ENCODE results near the gene CRIM1. TPM values are rescaled to one million over a fixed set of nuclear protein-coding genes. Genes with fewer than 3 reads are reported as not detected.

The CRIM1 gene
- total and polyA plus RNA-seq, 4 donors: 2.2 to 22.1 (median 9.6) TPM

DNA sequence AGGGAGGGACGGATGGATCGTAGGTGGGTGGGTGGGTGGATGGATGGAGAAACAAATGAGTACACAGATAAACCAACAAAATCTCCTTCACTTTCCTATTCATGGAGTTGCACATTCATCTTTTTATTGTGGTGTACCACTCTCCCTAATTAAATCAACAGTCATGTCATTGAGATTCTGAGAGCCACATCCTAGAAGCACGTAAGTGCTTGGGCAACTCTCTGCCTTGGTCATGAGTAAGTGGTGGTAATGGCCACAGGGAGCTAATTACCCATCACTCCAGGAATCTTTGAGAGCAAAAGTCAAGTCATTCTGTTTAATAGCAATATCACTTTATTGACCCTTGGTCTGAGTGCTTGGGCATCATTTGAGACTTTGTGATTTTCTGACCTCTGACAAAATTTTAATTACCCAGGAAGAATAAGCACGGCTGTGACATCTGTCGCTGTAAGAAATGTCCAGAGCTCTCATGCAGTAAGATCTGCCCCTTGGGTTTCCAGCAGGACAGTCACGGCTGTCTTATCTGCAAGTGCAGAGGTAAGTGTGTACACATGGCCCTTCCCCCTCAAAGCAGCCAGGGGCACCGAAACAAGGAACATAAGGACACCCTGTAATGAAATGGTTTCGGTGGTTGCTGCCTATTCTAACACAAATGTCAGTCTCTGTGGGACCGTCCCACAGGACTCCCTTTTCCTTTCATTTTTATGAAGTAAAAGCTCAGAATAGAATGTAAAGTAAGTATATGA lies 156.5 kb downstream of the CRIM1 start:
- Histone ChIP-seq H3K9ac (ENCODE audit: low read depth in 1 of 2, low read length in 2 of 2) (no peak overlapping the region), H3K36me3 (ENCODE audit: control insufficient read depth in 4 of 4, insufficient read depth in 3 of 4, low read depth in 1 of 4, low read length in 3 of 4) (no peaks in the 10 kb centered on the region), H3K4me1 (ENCODE audit: control insufficient read depth in 4 of 4, insufficient read depth in 4 of 4, low read length in 3 of 4) (no peaks in the 10 kb centered on the region), H3K27ac (ENCODE audit: low read depth in 1 of 2, low read length in 2 of 2) (no peak overlapping the region), H3K27me3 (ENCODE audit: control insufficient read depth in 4 of 4, insufficient read depth in 4 of 4, low read length in 3 of 4) (no peaks in the 10 kb centered on the region), H3K4me3 (ENCODE audit: low read depth in 1 of 3, low read length in 3 of 3) (no peak overlapping the region), H3K9me3 (ENCODE audit: control insufficient read depth in 4 of 4, low read length in 3 of 4) (no peaks in the 10 kb centered on the region)
- 78% methylated on average over 9 of the region's 9 CpGs for WGBS
- no peak for DNase-seq (ENCODE audit: low spot score)
- TF ChIP-seq FOXA2 (IDR thresholded peaks at IDR 0.05) (no peak), HNF4G (IDR thresholded peaks at IDR 0.05) (no peak), FOXA1 (IDR thresholded peaks at IDR 0.05) (no peak), HNF4A (conservative IDR thresholded peaks at IDR 0.05) (no peak), RAD21 (IDR thresholded peaks at IDR 0.05) (no peak)
- TF ChIP-seq, protein P1, sequence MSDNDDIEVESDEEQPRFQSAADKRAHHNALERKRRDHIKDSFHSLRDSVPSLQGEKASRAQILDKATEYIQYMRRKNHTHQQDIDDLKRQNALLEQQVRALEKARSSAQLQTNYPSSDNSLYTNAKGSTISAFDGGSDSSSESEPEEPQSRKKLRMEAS (IDR thresholded peaks at IDR 0.05): no peak

DNA sequence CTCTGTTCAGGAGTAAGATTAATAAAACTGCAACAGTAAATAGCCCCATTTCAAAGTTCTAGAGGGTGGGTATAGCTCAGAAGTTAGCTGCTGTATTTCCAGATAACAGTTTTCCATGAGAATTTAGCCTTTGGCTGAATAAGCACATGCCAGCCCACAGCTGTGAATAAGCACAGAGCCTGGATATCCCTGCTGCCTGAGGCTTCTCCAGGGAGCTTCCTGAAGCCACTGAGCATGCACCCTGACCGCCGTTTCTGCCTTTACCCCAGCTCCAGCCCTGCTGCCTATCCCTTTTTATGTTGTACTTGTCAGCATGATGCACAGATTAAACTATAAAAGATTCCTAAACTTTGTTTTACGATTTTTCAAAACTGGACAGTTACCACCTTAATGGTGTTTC lies 157.1 kb downstream of the CRIM1 start:
- H3K9me3 ChIP-seq (ENCODE audit: control insufficient read depth in 4 of 4, low read length in 3 of 4): no peaks in the 10 kb centered on the region
- TF ChIP-seq, protein P2, sequence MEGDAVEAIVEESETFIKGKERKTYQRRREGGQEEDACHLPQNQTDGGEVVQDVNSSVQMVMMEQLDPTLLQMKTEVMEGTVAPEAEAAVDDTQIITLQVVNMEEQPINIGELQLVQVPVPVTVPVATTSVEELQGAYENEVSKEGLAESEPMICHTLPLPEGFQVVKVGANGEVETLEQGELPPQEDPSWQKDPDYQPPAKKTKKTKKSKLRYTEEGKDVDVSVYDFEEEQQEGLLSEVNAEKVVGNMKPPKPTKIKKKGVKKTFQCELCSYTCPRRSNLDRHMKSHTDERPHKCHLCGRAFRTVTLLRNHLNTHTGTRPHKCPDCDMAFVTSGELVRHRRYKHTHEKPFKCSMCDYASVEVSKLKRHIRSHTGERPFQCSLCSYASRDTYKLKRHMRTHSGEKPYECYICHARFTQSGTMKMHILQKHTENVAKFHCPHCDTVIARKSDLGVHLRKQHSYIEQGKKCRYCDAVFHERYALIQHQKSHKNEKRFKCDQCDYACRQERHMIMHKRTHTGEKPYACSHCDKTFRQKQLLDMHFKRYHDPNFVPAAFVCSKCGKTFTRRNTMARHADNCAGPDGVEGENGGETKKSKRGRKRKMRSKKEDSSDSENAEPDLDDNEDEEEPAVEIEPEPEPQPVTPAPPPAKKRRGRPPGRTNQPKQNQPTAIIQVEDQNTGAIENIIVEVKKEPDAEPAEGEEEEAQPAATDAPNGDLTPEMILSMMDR (IDR thresholded peaks at IDR 0.05; ENCODE audit: low read depth, low read length, missing input control): no peak
- TF ChIP-seq FOXA1 (IDR thresholded peaks at IDR 0.05): no peak
- TF ChIP-seq YY1 (IDR thresholded peaks at IDR 0.05): no peak
- TF ChIP-seq, protein P1 (IDR thresholded peaks at IDR 0.05): no peak
- no peak for TF ChIP-seq FOXA2 (IDR thresholded peaks at IDR 0.05)
- TF ChIP-seq, protein P3, sequence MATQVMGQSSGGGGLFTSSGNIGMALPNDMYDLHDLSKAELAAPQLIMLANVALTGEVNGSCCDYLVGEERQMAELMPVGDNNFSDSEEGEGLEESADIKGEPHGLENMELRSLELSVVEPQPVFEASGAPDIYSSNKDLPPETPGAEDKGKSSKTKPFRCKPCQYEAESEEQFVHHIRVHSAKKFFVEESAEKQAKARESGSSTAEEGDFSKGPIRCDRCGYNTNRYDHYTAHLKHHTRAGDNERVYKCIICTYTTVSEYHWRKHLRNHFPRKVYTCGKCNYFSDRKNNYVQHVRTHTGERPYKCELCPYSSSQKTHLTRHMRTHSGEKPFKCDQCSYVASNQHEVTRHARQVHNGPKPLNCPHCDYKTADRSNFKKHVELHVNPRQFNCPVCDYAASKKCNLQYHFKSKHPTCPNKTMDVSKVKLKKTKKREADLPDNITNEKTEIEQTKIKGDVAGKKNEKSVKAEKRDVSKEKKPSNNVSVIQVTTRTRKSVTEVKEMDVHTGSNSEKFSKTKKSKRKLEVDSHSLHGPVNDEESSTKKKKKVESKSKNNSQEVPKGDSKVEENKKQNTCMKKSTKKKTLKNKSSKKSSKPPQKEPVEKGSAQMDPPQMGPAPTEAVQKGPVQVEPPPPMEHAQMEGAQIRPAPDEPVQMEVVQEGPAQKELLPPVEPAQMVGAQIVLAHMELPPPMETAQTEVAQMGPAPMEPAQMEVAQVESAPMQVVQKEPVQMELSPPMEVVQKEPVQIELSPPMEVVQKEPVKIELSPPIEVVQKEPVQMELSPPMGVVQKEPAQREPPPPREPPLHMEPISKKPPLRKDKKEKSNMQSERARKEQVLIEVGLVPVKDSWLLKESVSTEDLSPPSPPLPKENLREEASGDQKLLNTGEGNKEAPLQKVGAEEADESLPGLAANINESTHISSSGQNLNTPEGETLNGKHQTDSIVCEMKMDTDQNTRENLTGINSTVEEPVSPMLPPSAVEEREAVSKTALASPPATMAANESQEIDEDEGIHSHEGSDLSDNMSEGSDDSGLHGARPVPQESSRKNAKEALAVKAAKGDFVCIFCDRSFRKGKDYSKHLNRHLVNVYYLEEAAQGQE (IDR thresholded peaks at IDR 0.05): no peak
- H3K4me3 ChIP-seq (ENCODE audit: low read depth in 1 of 3, low read length in 3 of 3): no peak overlapping the region
- 89% methylated on average over 3 of the region's 3 CpGs for WGBS
- H3K27ac ChIP-seq (ENCODE audit: low read depth in 1 of 2, low read length in 2 of 2): no peak overlapping the region
- H3K36me3 ChIP-seq (ENCODE audit: control insufficient read depth in 4 of 4, insufficient read depth in 3 of 4, low read depth in 1 of 4, low read length in 3 of 4): no peaks in the 10 kb centered on the region
- H3K4me1 ChIP-seq (ENCODE audit: control insufficient read depth in 4 of 4, insufficient read depth in 4 of 4, low read length in 3 of 4): no peaks in the 10 kb centered on the region
- no peak overlapping the region for H3K9ac ChIP-seq (ENCODE audit: low read depth in 1 of 2, low read length in 2 of 2)
- DNase-seq (ENCODE audit: low spot score): no peak
- no peaks in the 10 kb centered on the region for H3K27me3 ChIP-seq (ENCODE audit: control insufficient read depth in 4 of 4, insufficient read depth in 4 of 4, low read length in 3 of 4)

DNA sequence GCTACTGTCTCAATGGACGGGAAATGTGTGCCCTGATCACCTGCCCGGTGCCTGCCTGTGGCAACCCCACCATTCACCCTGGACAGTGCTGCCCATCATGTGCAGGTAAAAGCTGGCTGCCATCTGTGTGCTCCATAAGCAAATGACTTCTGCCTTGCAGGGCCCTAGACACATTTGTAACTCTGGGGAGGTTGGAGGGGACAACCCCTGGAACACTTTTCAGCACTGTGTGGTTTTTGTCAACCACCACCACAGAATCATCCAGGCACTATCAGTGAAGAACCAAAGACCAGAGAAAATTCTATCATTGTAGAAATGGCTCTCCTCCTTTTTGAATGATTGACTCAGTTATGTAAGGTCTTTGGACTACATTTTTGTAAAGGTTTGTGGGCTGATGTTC lies 158.1 kb downstream of the CRIM1 start:
- Histone ChIP-seq H3K27ac (ENCODE audit: low read depth in 1 of 2, low read length in 2 of 2) (no peak overlapping the region), H3K27me3 (ENCODE audit: control insufficient read depth in 4 of 4, insufficient read depth in 4 of 4, low read length in 3 of 4) (no peaks in the 10 kb centered on the region), H3K9ac (ENCODE audit: low read depth in 1 of 2, low read length in 2 of 2) (no peak overlapping the region), H3K4me1 (ENCODE audit: control insufficient read depth in 4 of 4, insufficient read depth in 4 of 4, low read length in 3 of 4) (no peaks in the 10 kb centered on the region), H3K9me3 (ENCODE audit: control insufficient read depth in 4 of 4, low read length in 3 of 4) (no peaks in the 10 kb centered on the region), H3K36me3 (ENCODE audit: control insufficient read depth in 4 of 4, insufficient read depth in 3 of 4, low read depth in 1 of 4, low read length in 3 of 4) (no peaks in the 10 kb centered on the region), H3K4me3 (ENCODE audit: low read depth in 1 of 3, low read length in 3 of 3) (no peak overlapping the region)
- no peak for DNase-seq (ENCODE audit: low spot score)
- WGBS: 95% methylated on average over 2 of the region's 2 CpGs
- no peak for TF ChIP-seq NR2F2 (IDR thresholded peaks at IDR 0.05)
- no peak for TF ChIP-seq YY1 (IDR thresholded peaks at IDR 0.05)
- no peak for TF ChIP-seq EGR1 (IDR thresholded peaks at IDR 0.05; ENCODE audit: low read depth in 2 of 2)
- TF ChIP-seq, protein P4, sequence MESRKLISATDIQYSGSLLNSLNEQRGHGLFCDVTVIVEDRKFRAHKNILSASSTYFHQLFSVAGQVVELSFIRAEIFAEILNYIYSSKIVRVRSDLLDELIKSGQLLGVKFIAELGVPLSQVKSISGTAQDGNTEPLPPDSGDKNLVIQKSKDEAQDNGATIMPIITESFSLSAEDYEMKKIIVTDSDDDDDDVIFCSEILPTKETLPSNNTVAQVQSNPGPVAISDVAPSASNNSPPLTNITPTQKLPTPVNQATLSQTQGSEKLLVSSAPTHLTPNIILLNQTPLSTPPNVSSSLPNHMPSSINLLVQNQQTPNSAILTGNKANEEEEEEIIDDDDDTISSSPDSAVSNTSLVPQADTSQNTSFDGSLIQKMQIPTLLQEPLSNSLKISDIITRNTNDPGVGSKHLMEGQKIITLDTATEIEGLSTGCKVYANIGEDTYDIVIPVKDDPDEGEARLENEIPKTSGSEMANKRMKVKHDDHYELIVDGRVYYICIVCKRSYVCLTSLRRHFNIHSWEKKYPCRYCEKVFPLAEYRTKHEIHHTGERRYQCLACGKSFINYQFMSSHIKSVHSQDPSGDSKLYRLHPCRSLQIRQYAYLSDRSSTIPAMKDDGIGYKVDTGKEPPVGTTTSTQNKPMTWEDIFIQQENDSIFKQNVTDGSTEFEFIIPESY (IDR thresholded peaks at IDR 0.05): no peak
- TF ChIP-seq HNF4G (IDR thresholded peaks at IDR 0.05): no peak
- TF ChIP-seq, protein P3 (IDR thresholded peaks at IDR 0.05): no peak
- no peak for TF ChIP-seq HNF4A (conservative IDR thresholded peaks at IDR 0.05)
- no peak for TF ChIP-seq FOXA1 (IDR thresholded peaks at IDR 0.05)
